H9 (cell line): ENCODE measurements around the gene RPN1. TPM values are rescaled to one million over a fixed set of nuclear protein-coding genes. Genes with fewer than 3 reads are reported as not detected.
A peak's percentile ranks its signal among the peaks of the same experiment; 100 is the strongest.

Source experiments
- DNase-seq: peaks from one replicate; pipeline ENCODE4 v3.0.0-alpha.2; 2017
- H2AFZ ChIP-seq: one replicate; pipeline ENCODE4 v1.6.1; 2013; ENCODE audit warnings: mild to moderate bottlenecking, low read length, control low read depth, moderate library complexity
- H2AK5ac ChIP-seq: 2 replicates; pipeline ENCODE4 v1.6.1; 2013; ENCODE audit warnings: low read length, control low read depth, mixed read lengths; ENCODE audit not compliant: insufficient read length
- H2BK120ac ChIP-seq: one replicate; pipeline ENCODE4 v1.6.1; 2013; ENCODE audit warnings: low read depth, mild to moderate bottlenecking, low read length, control low read depth, inconsistent platforms; ENCODE audit not compliant: poor library complexity, severe bottlenecking
- H2BK12ac ChIP-seq: 2 replicates; pipeline ENCODE4 v1.6.1; 2013; ENCODE audit warnings: low read length, control low read depth, mixed read lengths, low read depth; ENCODE audit not compliant: insufficient read length
- H2BK15ac ChIP-seq: 2 replicates; pipeline ENCODE4 v1.6.1; 2013; ENCODE audit warnings: low read depth, low read length, control low read depth
- H2BK20ac ChIP-seq: one replicate; pipeline ENCODE4 v1.6.1; 2013; ENCODE audit warnings: low read depth, mild to moderate bottlenecking, low read length, control low read depth, inconsistent platforms; ENCODE audit not compliant: poor library complexity, severe bottlenecking
- H2BK5ac ChIP-seq: 2 replicates; pipeline ENCODE4 v1.6.1; 2013; ENCODE audit warnings: low read length, control low read depth, mixed read lengths; ENCODE audit not compliant: insufficient read length
- H3K14ac ChIP-seq: 2 replicates; pipeline ENCODE4 v1.6.1; 2013; ENCODE audit warnings: low read length, control low read depth; ENCODE audit not compliant: insufficient read depth
- H3K18ac ChIP-seq: 2 replicates; pipeline ENCODE4 v1.6.1; 2013; ENCODE audit warnings: low read depth, mild to moderate bottlenecking, mixed read lengths, low read length, control low read depth; ENCODE audit not compliant: insufficient read length
- H3K23ac ChIP-seq: 2 replicates; pipeline ENCODE4 v1.6.1; 2013; ENCODE audit warnings: low read length, control low read depth, mixed read lengths, low read depth; ENCODE audit not compliant: insufficient read length
- H3K23me2 ChIP-seq: 2 replicates; pipeline ENCODE4 v1.6.1; 2013; ENCODE audit warnings: low read depth, mild to moderate bottlenecking, mixed read lengths, low read length, control low read depth; ENCODE audit not compliant: insufficient read length, poor library complexity, severe bottlenecking
- H3K27ac ChIP-seq: 2 replicates; pipeline ENCODE4 v1.5.1; 2013; ENCODE audit warnings: low read length, control low read depth, mixed read lengths, low read depth; ENCODE audit not compliant: insufficient read length
- H3K27me3 ChIP-seq: 2 replicates; pipeline ENCODE4 v1.6.1; 2013; ENCODE audit warnings: low read length, control low read depth, inconsistent platforms; ENCODE audit not compliant: insufficient read depth
- H3K4ac ChIP-seq: 2 replicates; pipeline ENCODE4 v1.6.1; 2013; ENCODE audit warnings: low read depth, mild to moderate bottlenecking, control low read depth, inconsistent platforms, low read length, moderate library complexity
- H3K4me1 ChIP-seq: 2 replicates; pipeline ENCODE4 v1.6.1; 2013; ENCODE audit warnings: low read length, control low read depth, inconsistent platforms; ENCODE audit not compliant: insufficient read depth
- H3K4me2 ChIP-seq: 2 replicates; pipeline ENCODE4 v1.6.1; 2013; ENCODE audit warnings: low read length, control low read depth, mixed read lengths; ENCODE audit not compliant: insufficient read length, insufficient read depth
- H3K56ac ChIP-seq: 2 replicates; pipeline ENCODE4 v1.6.1; 2013; ENCODE audit warnings: low read depth, mild to moderate bottlenecking, mixed read lengths, low read length, control low read depth; ENCODE audit not compliant: insufficient read length
- H3K79me1 ChIP-seq: 2 replicates; pipeline ENCODE4 v1.6.1; 2013; ENCODE audit warnings: low read depth, mild to moderate bottlenecking, moderate library complexity, low read length, control low read depth, inconsistent platforms; ENCODE audit not compliant: insufficient read depth, poor library complexity, severe bottlenecking
- H3K79me2 ChIP-seq: 2 replicates; pipeline ENCODE4 v1.6.1; 2013; ENCODE audit warnings: low read length, control low read depth, inconsistent platforms; ENCODE audit not compliant: insufficient read depth
- H3K9ac ChIP-seq: 2 replicates; pipeline ENCODE4 v1.6.1; 2013; ENCODE audit warnings: low read length, control low read depth, mixed read lengths; ENCODE audit not compliant: insufficient read length; ENCODE audit errors: extremely low read depth
- H3K9me3 ChIP-seq: one replicate; pipeline ENCODE4 v1.6.1; 2013; ENCODE audit warnings: low read depth, low read length, inconsistent platforms; ENCODE audit not compliant: control insufficient read depth
- H3T11ph ChIP-seq: one replicate; pipeline ENCODE4 v1.6.1; 2013; ENCODE audit warnings: mild to moderate bottlenecking, low read length, control low read depth, inconsistent platforms
- H4K20me1 ChIP-seq: one replicate; pipeline ENCODE4 v1.6.1; 2013; ENCODE audit not compliant: control insufficient read depth, insufficient read length, insufficient read depth
- H4K5ac ChIP-seq: 2 replicates; pipeline ENCODE4 v1.6.1; 2013; ENCODE audit warnings: low read depth, mild to moderate bottlenecking, mixed read lengths, low read length, control low read depth; ENCODE audit not compliant: insufficient read length
- H4K8ac ChIP-seq: replicated peaks from 2 replicates; pipeline ENCODE4 v1.6.1; 2013; ENCODE audit warnings: low read length, control low read depth, mixed read lengths, low read depth; ENCODE audit not compliant: insufficient read length
- H4K91ac ChIP-seq: 2 replicates; pipeline ENCODE4 v1.6.1; 2013; ENCODE audit warnings: low read depth, mild to moderate bottlenecking, moderate library complexity, mixed read lengths, low read length, control low read depth; ENCODE audit not compliant: insufficient read length
- H3K27ac Mint-ChIP-seq, 3 experiments: 2 replicates in 2 of 3; 3 replicates in 1 of 3; pipeline ENCODE4 v1.8.0; 2020 to 2021; ENCODE audit warnings: mixed read lengths in 3 of 3, mild to moderate bottlenecking in 1 of 3, moderate library complexity in 1 of 3
- H3K27me3 Mint-ChIP-seq: 2 replicates; pipeline ENCODE4 v1.8.0; 2021; ENCODE audit warnings: low read depth, mild to moderate bottlenecking, moderate library complexity, mixed read lengths
- H3K36me3 Mint-ChIP-seq, 3 experiments: 2 replicates in 2 of 3; 3 replicates in 1 of 3; pipeline ENCODE4 v1.8.0; 2020 to 2021; ENCODE audit warnings: low read depth in 3 of 3, mixed read lengths in 3 of 3; ENCODE audit not compliant: insufficient read depth in 1 of 3
- H3K4me1 Mint-ChIP-seq, 2 experiments: 2 replicates each; pipeline ENCODE4 v1.8.0; 2020; ENCODE audit warnings: mixed read lengths in 2 of 2
- H3K4me3 Mint-ChIP-seq, 2 experiments: 2 replicates in 1 of 2; 3 replicates in 1 of 2; pipeline ENCODE4 v1.8.0; 2020 to 2021; ENCODE audit warnings: mild to moderate bottlenecking in 2 of 2, mixed read lengths in 2 of 2, moderate library complexity in 1 of 2
- H3K9me3 Mint-ChIP-seq, 2 experiments: 2 replicates in 1 of 2; 3 replicates in 1 of 2; pipeline ENCODE4 v1.8.0; 2020; ENCODE audit warnings: mild to moderate bottlenecking in 2 of 2, mixed read lengths in 2 of 2, moderate library complexity in 1 of 2
- CTCF ChIP-seq: fragments of 200-600 bp; sonication (generic); conservative IDR thresholded peaks from 3 replicates; pipeline ENCODE4 v1.8.0; 2021; ENCODE audit warnings: antibody characterized with exemption, mild to moderate bottlenecking
- WGBS: extraction: QIAGEN DNeasy Blood & Tissue Kit; methylation state at CpG from one replicate; pipeline ENCODE4 v1.1.7; 2013; ENCODE audit warnings: missing lambda C conversion rate, low lambda C conversion rate, mixed read lengths; ENCODE audit not compliant: insufficient read length; ENCODE audit errors: extremely low coverage; 5-methylcytosine and 5-hydroxymethylcytosine counted together
- total RNA-seq: library from RNA; stranded (reverse); gene quantifications from 2 replicates; pipeline ENCODE4 v1.2.1, GENCODE V29; 2021

RPN1 gene
- total RNA-seq, 1 experiment from 2014 or later: 174 TPM

DNA sequence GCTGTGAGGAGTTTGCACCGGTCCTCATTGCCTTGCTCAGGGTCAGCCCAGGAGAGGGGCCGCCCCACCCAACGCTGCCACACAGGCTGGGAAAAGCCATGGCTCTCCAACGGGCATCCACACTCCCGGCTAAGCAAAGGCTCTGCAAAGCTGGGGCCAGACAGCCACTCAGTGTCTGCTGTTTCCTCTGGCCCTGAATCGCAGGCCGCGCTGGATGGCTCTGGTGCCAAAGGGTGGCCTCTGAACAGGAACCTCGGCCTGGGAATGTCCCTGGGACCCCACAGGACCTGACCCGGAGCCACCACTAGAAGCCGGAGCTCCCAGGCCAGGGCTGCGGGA lies 42.9 kb downstream of the RPN1 start:
- Histone ChIP-seq H3K27me3 (no peaks in the 10 kb centered on the region; the same call in 1 of the 2 replicates), H3K14ac (no peak overlapping the region), H3K4me1 (no peaks in the 10 kb centered on the region), H3K18ac (no peak overlapping the region), H3T11ph (no peak overlapping the region), H2AK5ac (no peak overlapping the region), H3K23me2 (peaks cover 7% of the 10 kb centered on the region), H3K23ac (no peak overlapping the region), H3K4me2 (peak overlapping the region; percentile 47), H3K79me2 (no peaks in the 10 kb centered on the region), H3K79me1 (no peaks in the 10 kb centered on the region), H2BK5ac (no peak overlapping the region), H2AFZ (no peak overlapping the region), H3K9ac (no peak overlapping the region), H3K4ac (no peak overlapping the region), H4K5ac (no peak overlapping the region), H4K20me1 (no peaks in the 10 kb centered on the region), H2BK15ac (no peak overlapping the region), H3K56ac (no peak overlapping the region), H3K27ac (no peak overlapping the region), H2BK120ac (no peak overlapping the region), H4K8ac (no peak overlapping the region), H2BK20ac (no peak overlapping the region), H3K9me3 (no peaks in the 10 kb centered on the region), H2BK12ac (no peak overlapping the region), H4K91ac (no peak overlapping the region)
- DNase-seq: no peak
- peaks cover 0 to 2% (median 0%) of the 10 kb centered on the region in 3 experiments; a peak in 1 of 7 replicates for H3K36me3 Mint-ChIP-seq
- TF ChIP-seq CTCF: no peak
- H3K27ac Mint-ChIP-seq: no peak overlapping the region
- WGBS: no CpG with 5 or more reads among the region's 12 CpGs
- H3K9me3 Mint-ChIP-seq: no peaks in the 10 kb centered on the region
- H3K27me3 Mint-ChIP-seq: peaks cover 5% of the 10 kb centered on the region
- H3K4me3 Mint-ChIP-seq: no peak overlapping the region
- H3K4me1 Mint-ChIP-seq: no peaks in the 10 kb centered on the region
